CD4-positive, alpha-beta T cell treated with Interleukin-17A for 1 hour (primary cell): ENCODE measurements around the gene DLEC1.
A peak's percentile ranks its signal among the peaks of the same experiment; 100 is the strongest.
"Not testable (repeated sequence)": the region's sequence is repeated elsewhere in the genome, so short reads cannot be mapped to it uniquely, and the experiment has no call there.

ENCODE experiments used
- DNase-seq: peaks from one replicate; pipeline ENCODE4 v3.0.0-alpha.2; 2020

Gene DLEC1

GRCh38 chr3:38020342-38020726 is 18.7 kb upstream of the DLEC1 start:
- DNase-seq, result no peak

GRCh38 chr3:38021196-38021595 is 17.8 kb upstream of the DLEC1 start:
- DNase-seq, result no peak

DNA sequence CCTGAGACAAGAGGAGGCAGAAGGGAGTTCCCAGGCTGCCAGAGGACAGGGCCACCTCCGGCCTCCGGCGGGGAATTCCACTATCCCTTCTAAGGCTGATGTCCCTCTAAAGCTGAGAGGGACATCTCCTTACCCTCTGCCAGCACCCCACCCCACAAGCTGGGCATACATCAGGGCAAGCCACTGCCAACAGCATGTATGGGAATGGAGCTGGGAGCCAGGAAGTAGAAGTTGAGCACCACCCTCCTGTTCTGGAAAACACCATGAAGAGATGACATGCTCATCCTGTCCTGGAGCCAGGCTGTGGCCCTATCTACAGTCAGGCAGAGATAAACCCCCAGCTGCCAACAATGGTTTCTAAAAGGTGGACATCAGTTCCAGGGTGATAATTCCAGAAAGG is 16.7 kb upstream of the DLEC1 start:
- no peak for DNase-seq

DNA sequence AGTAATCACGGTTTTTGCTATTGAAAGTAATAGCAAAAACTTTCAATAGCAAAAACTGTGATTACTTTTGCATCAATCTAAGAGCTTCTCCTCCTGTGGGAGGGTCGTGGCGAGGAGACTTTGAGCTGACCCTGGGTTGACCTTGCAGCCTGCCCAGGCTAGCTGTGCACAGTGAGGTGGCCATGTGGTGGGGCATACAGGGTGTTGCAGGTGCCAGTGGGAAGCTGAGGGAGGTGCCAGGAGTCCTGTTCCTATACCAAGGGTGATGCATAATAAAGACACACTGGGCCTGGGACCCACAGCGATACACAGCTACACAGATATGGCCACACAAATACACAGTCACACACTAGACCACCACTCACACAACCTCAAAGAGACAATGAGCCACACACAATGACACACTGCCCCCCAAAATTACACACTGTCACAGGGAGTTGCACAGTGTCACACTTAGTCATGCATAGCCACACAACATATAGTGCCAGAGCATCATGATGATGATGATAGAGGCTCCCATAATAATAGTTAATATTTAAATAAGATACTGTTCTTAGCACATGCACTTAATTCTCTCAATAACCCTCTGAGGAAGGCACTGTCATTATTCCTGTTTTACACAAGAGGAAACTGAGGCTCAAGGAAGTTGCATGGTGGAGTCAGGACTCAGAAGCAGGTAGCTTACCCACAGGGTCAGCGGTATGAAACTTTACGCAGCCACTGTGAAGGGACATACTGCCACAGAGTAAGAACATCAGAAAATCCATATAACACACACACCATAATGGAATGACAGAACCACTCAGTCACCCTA is 15.9 kb upstream of the DLEC1 start:
- no peak for DNase-seq

- no peak for DNase-seq
Measured at GRCh38 chr3:38026856-38027255, 12.2 kb upstream of the DLEC1 start.

GRCh38 chr3:38027466-38028465 is 11.2 kb upstream of the DLEC1 start:
- DNase-seq, result no peak

DNA sequence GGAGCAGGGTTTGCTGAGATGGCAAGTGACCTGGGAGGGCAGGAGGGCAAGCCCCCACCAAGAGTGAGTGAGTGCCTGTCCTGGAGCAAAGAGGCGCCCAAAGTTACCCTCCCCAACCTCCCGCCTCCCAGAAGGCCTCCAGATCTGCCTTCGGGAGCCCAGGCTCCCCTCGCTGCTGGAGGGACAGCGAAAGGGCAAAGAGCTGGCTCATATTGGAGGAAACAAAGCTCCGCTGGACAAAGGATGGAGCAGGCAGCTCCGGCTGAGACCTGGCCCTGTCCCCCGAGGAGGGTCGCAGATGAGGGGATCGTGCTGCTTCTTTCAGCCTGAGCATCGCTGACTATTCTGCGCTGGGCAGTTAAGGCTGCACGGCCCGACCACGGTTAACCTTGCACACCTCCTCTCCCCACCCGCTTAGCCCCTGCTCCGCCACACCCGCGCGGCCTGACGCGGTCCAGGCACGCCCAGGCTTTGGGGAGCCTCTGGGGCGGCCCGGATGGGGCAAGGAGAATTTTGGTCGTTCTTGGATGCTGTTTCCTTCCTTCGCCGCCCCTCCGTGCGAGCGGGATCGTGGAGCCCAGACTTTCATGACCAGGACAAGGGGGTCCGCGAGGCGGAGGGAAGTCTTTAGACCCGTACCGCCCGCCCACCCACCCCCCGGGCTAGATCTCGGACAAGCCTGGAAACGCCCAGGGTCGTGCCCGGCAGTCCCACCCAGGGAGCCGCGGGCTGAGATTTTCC is 10.2 kb upstream of the DLEC1 start:
- DNase-seq, result no peak

DNA sequence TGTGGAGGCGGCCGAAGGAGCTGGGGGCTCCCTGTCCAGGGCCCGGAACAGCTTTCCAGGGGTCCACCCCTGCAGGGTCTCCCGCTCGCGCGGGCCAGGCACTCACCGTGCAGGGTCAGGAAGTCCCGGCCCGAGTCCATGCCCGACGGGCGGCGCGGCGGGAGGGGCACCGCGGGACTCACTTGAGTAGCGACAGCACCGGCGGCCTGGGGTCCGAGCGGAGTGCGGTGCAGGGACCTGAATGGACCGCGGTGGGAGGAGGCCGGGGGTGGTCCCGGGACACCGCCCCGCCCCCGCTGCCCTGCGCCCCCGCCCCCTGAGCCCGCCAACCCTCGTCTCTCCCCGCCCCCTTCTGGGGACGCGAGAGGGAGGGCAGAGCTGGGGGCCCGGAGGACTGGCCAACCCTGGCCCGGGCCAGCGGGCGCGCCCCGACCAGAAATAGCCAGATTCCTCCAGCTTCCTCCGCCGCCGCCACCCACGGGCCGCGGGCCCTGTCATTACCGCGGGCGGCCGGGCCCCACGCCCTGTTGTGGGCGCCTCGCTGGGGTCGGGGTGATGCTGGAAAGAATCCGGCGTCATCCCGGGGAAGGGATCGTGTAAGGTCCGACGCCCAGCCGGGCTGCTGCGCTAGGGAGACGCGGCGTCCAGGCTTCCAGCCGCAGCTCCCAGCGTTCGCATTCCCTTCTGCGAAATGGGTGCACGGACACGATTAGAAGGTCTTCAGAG is 9.4 kb upstream of the DLEC1 start, which contains the start of gene PLCD1:
TSS of gene PLCD1 (minus strand) at position 243 of the 726 bp plus-strand sequence. CDS start at position 140, 103 bp downstream.
- peak; percentile 65 for DNase-seq

- DNase-seq, result no peak
Measured at GRCh38 chr3:38030126-38031021, 8.6 kb upstream of the DLEC1 start.

DNA sequence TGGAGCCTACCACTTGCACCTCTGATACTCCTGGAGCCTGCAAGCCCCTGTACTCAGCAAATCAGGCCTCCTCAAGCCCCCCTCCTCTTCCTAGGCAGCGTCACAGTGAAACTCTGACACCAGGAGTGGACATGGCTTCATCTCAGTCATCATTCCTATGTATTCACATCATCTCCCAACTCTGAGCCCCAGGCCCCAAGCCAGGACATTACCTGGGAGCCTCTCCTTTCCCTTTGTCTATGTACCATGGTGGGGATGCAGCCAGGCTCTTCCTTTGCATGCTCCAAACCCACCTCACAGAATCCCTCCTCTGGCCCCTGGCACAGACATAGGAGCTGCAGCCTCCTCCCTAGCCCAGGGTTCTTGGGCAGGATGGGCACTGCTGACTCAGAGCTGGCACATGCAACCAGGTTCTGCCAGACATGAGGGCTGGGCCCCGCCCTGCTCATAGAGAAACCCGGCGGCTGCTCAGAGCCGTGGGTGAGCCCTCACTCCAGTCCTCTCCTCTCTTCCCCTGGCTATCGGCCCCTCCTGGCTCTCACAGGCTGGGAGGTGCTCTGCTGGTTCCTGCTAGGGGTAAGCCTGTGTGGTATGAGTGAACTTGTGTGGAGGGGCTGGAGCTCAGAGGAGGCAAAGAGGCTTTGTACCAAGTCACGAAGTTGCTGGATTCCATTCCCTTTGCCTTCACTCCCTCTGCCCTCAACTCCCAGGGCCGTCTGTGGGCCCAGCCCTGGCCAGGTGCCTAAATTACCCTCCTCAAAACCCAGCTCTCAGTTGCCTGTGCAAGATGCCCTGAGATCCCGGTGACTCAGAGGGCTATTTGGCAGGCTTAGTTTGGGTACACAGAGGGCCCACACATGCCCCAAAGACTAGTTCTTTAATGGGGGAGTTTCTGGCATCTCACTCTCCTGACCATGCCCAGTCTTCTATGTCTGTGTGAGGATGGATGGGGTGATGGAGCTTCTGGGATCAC is 7.7 kb upstream of the DLEC1 start:
- DNase-seq, result peak; percentile 49

GRCh38 chr3:38032328-38032865 is 6.6 kb upstream of the DLEC1 start:
- DNase-seq, result no peak

GRCh38 chr3:38033586-38033985 is 5.4 kb upstream of the DLEC1 start:
- not testable (repeated sequence) for DNase-seq

- not testable (repeated sequence) for DNase-seq
Measured at GRCh38 chr3:38034335-38034734, 4.7 kb upstream of the DLEC1 start.

GRCh38 chr3:38036286-38036685 is 2.7 kb upstream of the DLEC1 start:
- no peak for DNase-seq

DNA sequence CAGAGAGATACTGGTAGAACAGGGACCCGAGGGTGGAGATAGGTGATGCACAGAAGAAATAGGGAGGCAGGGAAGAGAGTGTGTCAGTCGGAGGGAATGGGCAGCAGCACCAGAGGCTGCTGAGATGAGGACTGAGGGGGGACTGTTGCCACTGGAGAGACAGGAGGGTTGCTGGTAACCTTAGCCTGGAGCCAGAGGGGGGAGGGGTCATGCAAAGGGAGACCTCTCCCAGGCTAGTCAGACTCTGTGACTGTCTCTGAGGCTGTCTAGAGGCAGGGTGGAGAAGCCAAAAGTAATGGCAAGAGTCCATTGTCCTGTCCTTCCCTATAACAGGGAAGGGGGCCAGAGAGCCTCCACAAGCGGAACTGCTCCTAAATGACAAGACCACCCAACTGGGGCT is 2.1 kb upstream of the DLEC1 start:
- no peak for DNase-seq

DNA sequence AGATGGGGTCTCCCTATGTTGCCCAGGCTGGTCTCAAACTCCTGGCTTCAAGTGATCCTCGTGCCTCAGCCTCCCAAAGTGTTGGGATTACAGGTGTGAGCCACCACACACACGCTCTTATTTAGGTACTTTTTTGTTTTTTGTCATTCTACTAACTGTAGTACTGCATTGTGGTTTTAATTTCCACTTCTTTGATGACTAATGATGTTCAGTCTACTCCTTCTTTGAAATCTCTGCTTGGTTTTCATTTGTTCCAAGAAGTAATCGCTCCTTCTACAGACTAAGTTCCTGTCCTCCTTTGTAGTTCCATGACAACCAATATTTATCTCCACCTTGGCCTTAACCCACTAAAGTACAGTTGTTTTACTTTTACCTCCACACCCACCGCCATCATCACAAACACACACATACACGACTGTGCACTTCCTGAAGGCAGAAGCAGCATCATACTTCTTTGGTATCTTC is 529 bp upstream of the DLEC1 start:
- peak; percentile 81 for DNase-seq

DNA sequence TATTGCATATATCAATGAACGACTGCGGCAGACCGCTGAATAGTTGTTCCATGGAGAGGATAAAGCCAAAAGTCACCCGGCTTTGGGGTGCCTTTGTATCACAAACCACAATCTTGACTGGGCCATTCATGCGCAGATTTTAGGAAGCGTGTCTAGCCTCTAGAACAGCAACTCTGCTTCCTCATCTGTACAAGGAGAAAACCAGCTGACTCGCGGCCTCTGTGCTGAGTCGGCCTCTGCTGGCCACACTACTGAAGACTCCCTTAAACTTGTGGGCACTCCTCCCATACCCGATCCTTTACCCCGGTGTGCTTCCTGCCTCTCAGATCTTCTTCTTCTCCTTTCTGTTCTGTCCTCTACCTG is 872 bp downstream of the DLEC1 start:
- DNase-seq, result peak; percentile 74

DNA sequence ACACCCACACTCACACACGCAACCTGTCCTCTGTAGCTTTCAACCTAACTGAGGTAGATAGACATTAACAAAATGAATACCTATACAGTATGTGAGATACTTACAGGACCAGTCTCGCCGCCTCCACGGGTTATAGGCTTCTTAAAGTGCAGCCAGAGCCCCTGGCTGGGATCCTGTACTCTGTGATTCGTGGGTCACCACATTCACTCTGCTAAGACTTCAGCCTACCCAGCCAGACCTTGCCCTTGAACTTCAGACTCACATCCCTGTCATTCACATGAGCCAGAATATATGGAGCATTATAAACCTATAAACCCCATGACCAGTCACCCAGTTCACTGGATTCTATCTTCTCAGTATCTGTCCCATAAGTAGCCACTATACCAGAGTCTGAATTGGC is 1.4 kb downstream of the DLEC1 start:
- DNase-seq, result no peak

- no peak for DNase-seq
Measured at GRCh38 chr3:38043486-38043885, 4.5 kb downstream of the DLEC1 start.

DNA sequence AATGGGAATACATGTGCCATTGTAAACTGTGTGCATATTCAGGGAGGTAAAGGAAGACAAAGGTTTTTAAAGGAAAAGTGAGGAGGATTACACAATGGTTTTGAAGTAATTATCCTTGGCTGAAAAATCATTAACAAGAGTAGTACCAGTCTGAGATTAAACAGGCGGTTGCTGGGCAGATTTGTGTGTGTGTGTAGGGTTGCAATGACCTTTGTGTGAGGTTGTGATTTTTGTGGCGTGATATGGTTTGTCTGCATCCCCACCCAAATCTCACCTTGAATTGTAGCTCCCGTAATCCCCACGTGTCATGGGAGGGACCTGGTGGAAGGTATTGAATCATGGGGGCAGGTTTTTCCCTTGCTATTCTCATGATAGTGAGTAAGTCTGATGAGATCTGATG is 7.0 kb downstream of the DLEC1 start:
- DNase-seq, result no peak
